GM12878 (cell line): ENCODE data around the gene TBXA2R. TPM values are rescaled to one million over a fixed set of nuclear protein-coding genes. Genes with fewer than 3 reads are reported as not detected.

ENCODE experiments used
- ATAC-seq: fragments of 200-7000 bp; cut with Tn5 transposase; 3 replicates; pipeline ENCODE4 v1.9.1; 2020; ENCODE audit warnings: mild to moderate bottlenecking, moderate library complexity
- BruUV-seq: library from RNA; stranded (reverse); fragments of 400-500 nt; replicated peaks from 2 replicates; lab custom pipeline; 2021; lab: Mats Ljungman, UMichigan
- CTCF ChIA-PET: fragments of 300-600 bp; sonication (Branson Sonifier 250); formaldehyde crosslinking; extraction: SDS; loops from one replicate; lab custom pipeline; 2021; ENCODE audit warnings: inconsistent platforms; lab: Yijun Ruan, JAX
- POLR2A ChIA-PET: fragments of 350-600 bp; formaldehyde crosslinking; extraction: SDS; loops from one replicate; lab custom pipeline; 2021; ENCODE audit warnings: inconsistent platforms; lab: Charles Lee
- RAD21 ChIA-PET: fragments of 300-600 bp; sonication (Branson Sonifier 250); formaldehyde crosslinking; loops from one replicate; lab custom pipeline; 2023; ENCODE audit warnings: antibody characterized with exemption; ENCODE audit not compliant: unreplicated experiment; lab: Charles Lee
- SMC1A ChIA-PET: fragments of 300-600 bp; sonication (Branson Sonifier 250); formaldehyde crosslinking; loops from one replicate; lab custom pipeline; 2023; ENCODE audit not compliant: unreplicated experiment, uncharacterized antibody; lab: Charles Lee
- DNase-seq: peaks from one replicate; pipeline ENCODE4 v3.0.0-alpha.2; 2011; ENCODE audit warnings: low read depth, low spot score
- FAIRE-seq: peaks from 3 replicates; lab custom pipeline; 2011; peaks lifted over from hg19 to GRCh38; lab: Jason Lieb, UNC
- H2AFZ ChIP-seq: 2 replicates; pipeline ENCODE4 v1.6.0; 2011; ENCODE audit warnings: low read depth, low read length, control low read depth; ENCODE audit not compliant: control insufficient read depth
- H3K27ac ChIP-seq: 2 replicates; pipeline ENCODE4 v1.5.1; 2011; ENCODE audit warnings: control low read depth; ENCODE audit not compliant: control insufficient read depth, insufficient read depth
- H3K27me3 ChIP-seq, 2 experiments: replicated peaks in 1 of 2; 2 replicates each; pipeline versions ENCODE4 v1.6.0 to v1.6.1; 2011; ENCODE audit warnings: low read length in 1 of 2; ENCODE audit not compliant: control insufficient read depth in 2 of 2, insufficient read depth in 2 of 2
- H3K36me3 ChIP-seq, 2 experiments: 2 replicates each; pipeline ENCODE4 v1.5.1; 2011; ENCODE audit warnings: low read length in 1 of 2; ENCODE audit not compliant: control insufficient read depth in 2 of 2, insufficient read depth in 2 of 2
- H3K4me1 ChIP-seq: 2 replicates; pipeline ENCODE4 v1.6.1; 2011; ENCODE audit warnings: mild to moderate bottlenecking, low read length, moderate library complexity, mixed read lengths; ENCODE audit not compliant: control insufficient read depth, insufficient read depth
- H3K4me2 ChIP-seq: 2 replicates; pipeline ENCODE4 v1.6.0; 2011; ENCODE audit warnings: control low read depth; ENCODE audit not compliant: control insufficient read depth, insufficient read depth
- H3K4me3 ChIP-seq: fragments of 200-600 bp; sonication (generic); 2 replicates; pipeline ENCODE4 v1.5.1; 2016
- H3K79me2 ChIP-seq: 2 replicates; pipeline ENCODE4 v1.6.0; 2011; ENCODE audit warnings: low read length; ENCODE audit not compliant: control insufficient read depth, insufficient read depth
- H3K9ac ChIP-seq: 2 replicates; pipeline ENCODE4 v1.8.0; 2011; ENCODE audit warnings: low read length, control low read depth, mixed read lengths; ENCODE audit not compliant: control insufficient read depth, insufficient read depth
- H3K9me3 ChIP-seq: replicated peaks from 3 replicates; pipeline ENCODE4 v1.5.1; 2011; ENCODE audit warnings: mild to moderate bottlenecking, low read length; ENCODE audit not compliant: control insufficient read depth, insufficient read depth
- H4K20me1 ChIP-seq: 2 replicates; pipeline ENCODE4 v1.6.0; 2011; ENCODE audit not compliant: control insufficient read depth, insufficient read depth
- ATF7 ChIP-seq: fragments of 450-650 bp; IDR thresholded peaks from 2 replicates; pipeline ENCODE4 v1.6.1; 2016; ENCODE audit warnings: low read depth, mild to moderate bottlenecking
- CBX3 ChIP-seq: fragments of 200-600 bp; sonication (generic); IDR thresholded peaks from 2 replicates; pipeline ENCODE4 v1.6.1; 2016; ENCODE audit warnings: low read depth, borderline replicate concordance
- CHD2 ChIP-seq: IDR thresholded peaks from 2 replicates; pipeline ENCODE4 v1.6.1; 2011; ENCODE audit warnings: low read depth, low read length, improper control_type of control experiment, borderline replicate concordance
- CREM ChIP-seq: IDR thresholded peaks from 2 replicates; pipeline ENCODE4 v1.6.1; 2014; ENCODE audit warnings: antibody characterized with exemption, low read depth
- HCFC1 ChIP-seq: fragments of 150-350 bp; IDR thresholded peaks from 2 replicates; pipeline ENCODE4 v1.6.1; 2014; ENCODE audit warnings: low read length
- MXI1 ChIP-seq: fragments of 150-350 bp; IDR thresholded peaks from 2 replicates; pipeline ENCODE4 v1.6.1; 2011; ENCODE audit warnings: low read depth, mild to moderate bottlenecking, inconsistent platforms, low read length, improper control_type of control experiment
- MYC ChIP-seq: IDR thresholded peaks from 2 replicates; pipeline ENCODE4 v1.6.1; 2011; ENCODE audit warnings: mild to moderate bottlenecking, low read length, moderate library complexity, inconsistent platforms; ENCODE audit not compliant: insufficient read depth, insufficient replicate concordance, insufficient read length, severe bottlenecking
- NFYB ChIP-seq: IDR thresholded peaks from 2 replicates; pipeline ENCODE4 v1.6.1; 2011; ENCODE audit warnings: low read depth, mild to moderate bottlenecking, low read length, improper control_type of control experiment, moderate library complexity; ENCODE audit not compliant: insufficient read depth
- NRF1 ChIP-seq: conservative IDR thresholded peaks from 2 replicates; pipeline ENCODE4 v1.6.1; 2011; ENCODE audit warnings: mild to moderate bottlenecking, low read depth, low read length, improper control_type of control experiment
- POLR2A ChIP-seq: IDR thresholded peaks from 2 replicates; pipeline ENCODE4 v1.6.1; 2011; ENCODE audit warnings: low read depth, mild to moderate bottlenecking, low read length
- RAD51 ChIP-seq: fragments of 450-650 bp; IDR thresholded peaks from 2 replicates; pipeline ENCODE4 v1.6.1; 2016; ENCODE audit warnings: moderate library complexity, mild to moderate bottlenecking, inconsistent platforms
- RB1 ChIP-seq: fragments of 450-650 bp; formaldehyde crosslinking; IDR thresholded peaks from 2 replicates; pipeline ENCODE4 v1.6.1; 2017; ENCODE audit warnings: mild to moderate bottlenecking, borderline replicate concordance
- SMARCA5 ChIP-seq: fragments of 450-650 bp; IDR thresholded peaks from 2 replicates; pipeline ENCODE4 v1.6.1; 2017; ENCODE audit warnings: mild to moderate bottlenecking
- SP1 ChIP-seq: IDR thresholded peaks from one replicate; pipeline ENCODE4 v1.6.1; 2011; ENCODE audit warnings: low read depth, low read length
- TBL1XR1 ChIP-seq: IDR thresholded peaks from 2 replicates; pipeline ENCODE4 v1.6.1; 2012; ENCODE audit warnings: low read depth, low read length, improper control_type of control experiment
- TCF12 ChIP-seq: IDR thresholded peaks from 2 replicates; pipeline ENCODE4 v1.6.1; 2011; ENCODE audit warnings: low read depth, mild to moderate bottlenecking, low read length
- WGBS: methylation state at CpG from one replicate; pipeline ENCODE4 v1.1.6; 2016; ENCODE audit warnings: low lambda C conversion rate; ENCODE audit not compliant: insufficient replicate concordance, insufficient coverage; ENCODE audit errors: missing lambda C conversion rate; 5-methylcytosine and 5-hydroxymethylcytosine counted together
- in situ Hi-C: fragments of 300-500 bp; cut with MboI; formaldehyde crosslinking; loops from 9 replicates; pipeline ENCODE4 v1.14.3; 2018; ENCODE audit warnings: mixed read lengths
- intact Hi-C: fragments of 100-400 bp; cut with micrococcal nuclease; formaldehyde crosslinking; loops from one replicate; pipeline ENCODE4 v1.14.2; 2022; ENCODE audit not compliant: unreplicated experiment
- polyA plus RNA-seq, 11 experiments: library from polyadenylated mRNA; depleted of rRNA in 4 of 11; unstranded in 6 of 11; stranded (reverse) in 5 of 11; fragments of >200 nt; fragmentation: Nextera tagmentation in 4 of 11; fragmentation: Illumina TruSeq in 1 of 11; extraction: Ambion mirVana in 4 of 11; extraction: Trizol in 1 of 11; gene quantifications; 1 replicate in 1 of 11; 2 replicates in 10 of 11; pipeline versions ENCODE4 v1.2.1 to v1.2.3, GENCODE V29; 2011 to 2016; ENCODE audit warnings: inconsistent platforms in 2 of 11, missing spikeins in 2 of 11, low read depth in 1 of 11
- total RNA-seq, 4 experiments: library from RNA; depleted of rRNA in 3 of 4; stranded (reverse); fragments of >200 nt in 3 of 4; fragmentation: Illumina TruSeq in 1 of 4; extraction: Trizol in 1 of 4; gene quantifications; 2 replicates each; pipeline versions ENCODE4 v1.2.1 to v1.2.3, GENCODE V29; 2013 to 2021
- TF ChIP-seq, protein P1 (sequence below): fragments of 450-650 bp; conservative IDR thresholded peaks from 2 replicates; pipeline ENCODE4 v1.6.1; 2017; ENCODE audit warnings: mild to moderate bottlenecking, moderate library complexity
- TF ChIP-seq, protein P2 (sequence below): IDR thresholded peaks from 2 replicates; pipeline ENCODE4 v1.6.1; 2011; ENCODE audit warnings: mild to moderate bottlenecking, low read depth, low read length, moderate library complexity; ENCODE audit not compliant: insufficient replicate concordance
- TF ChIP-seq, protein P3 (sequence below): fragments of 450-650 bp; IDR thresholded peaks from 2 replicates; pipeline ENCODE4 v1.6.1; 2018; ENCODE audit warnings: borderline replicate concordance, mild to moderate bottlenecking; ENCODE audit not compliant: partially characterized antibody
- TF ChIP-seq, protein P4 (sequence below): IDR thresholded peaks from 2 replicates; pipeline ENCODE4 v1.6.1; 2012; ENCODE audit warnings: low read depth, low read length, improper control_type of control experiment

The TBXA2R gene
- total and polyA plus RNA-seq, 10 of the 15 experiments (the other 5 are each of a cell fraction or from before 2014, with no cell fraction given), result 0.03 TPM; not detected in 8

DNA sequence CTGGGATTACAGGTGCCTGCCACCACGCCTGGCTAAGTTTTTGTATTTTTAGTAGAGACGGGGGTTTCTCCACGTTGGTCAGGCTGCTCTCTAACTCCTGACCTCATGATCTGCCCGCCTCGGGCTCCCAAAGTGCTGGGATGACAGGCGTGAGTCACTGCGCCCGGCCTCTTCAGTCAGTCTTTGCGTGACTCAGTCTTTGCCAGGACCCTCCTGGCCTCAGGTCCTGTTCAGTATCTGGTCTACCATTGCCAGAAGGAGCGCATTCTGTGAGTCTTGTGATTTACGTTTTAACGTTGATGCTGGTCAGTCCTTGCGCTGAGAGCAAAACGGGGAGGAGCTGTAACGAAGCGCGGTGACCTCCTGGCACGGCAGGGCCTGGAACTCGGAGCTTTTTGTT lies 41.5 kb downstream of the TBXA2R start:
- ChIA-PET CTCF (no interaction called here), SMC1A (no interaction called here)
- Histone ChIP-seq H3K9ac (no peak overlapping the region), H3K79me2 (no peaks in the 10 kb centered on the region), H2AFZ (no peak overlapping the region), H3K36me3 (no peaks in the 10 kb centered on the region), H3K27me3 (no peaks in the 10 kb centered on the region)
- no peak for ATAC-seq
- intact Hi-C loops (no loop called here), in situ Hi-C loops (no loop called here)
- DNase-seq, result no peak
- TF ChIP-seq CBX3 (no peak), NFYB (no peak), HCFC1 (no peak), POLR2A (no peak), SP1 (no peak), RAD51 (no peak), MYC (no peak), CREM (no peak), ATF7 (no peak), NRF1 (no peak), SMARCA5 (no peak), CHD2 (no peak), TCF12 (no peak), MXI1 (no peak), TBL1XR1 (no peak), RB1 (no peak)
- TF ChIP-seq, protein P1, sequence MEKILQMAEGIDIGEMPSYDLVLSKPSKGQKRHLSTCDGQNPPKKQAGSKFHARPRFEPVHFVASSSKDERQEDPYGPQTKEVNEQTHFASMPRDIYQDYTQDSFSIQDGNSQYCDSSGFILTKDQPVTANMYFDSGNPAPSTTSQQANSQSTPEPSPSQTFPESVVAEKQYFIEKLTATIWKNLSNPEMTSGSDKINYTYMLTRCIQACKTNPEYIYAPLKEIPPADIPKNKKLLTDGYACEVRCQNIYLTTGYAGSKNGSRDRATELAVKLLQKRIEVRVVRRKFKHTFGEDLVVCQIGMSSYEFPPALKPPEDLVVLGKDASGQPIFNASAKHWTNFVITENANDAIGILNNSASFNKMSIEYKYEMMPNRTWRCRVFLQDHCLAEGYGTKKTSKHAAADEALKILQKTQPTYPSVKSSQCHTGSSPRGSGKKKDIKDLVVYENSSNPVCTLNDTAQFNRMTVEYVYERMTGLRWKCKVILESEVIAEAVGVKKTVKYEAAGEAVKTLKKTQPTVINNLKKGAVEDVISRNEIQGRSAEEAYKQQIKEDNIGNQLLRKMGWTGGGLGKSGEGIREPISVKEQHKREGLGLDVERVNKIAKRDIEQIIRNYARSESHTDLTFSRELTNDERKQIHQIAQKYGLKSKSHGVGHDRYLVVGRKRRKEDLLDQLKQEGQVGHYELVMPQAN, result no peak
- TF ChIP-seq, protein P2, sequence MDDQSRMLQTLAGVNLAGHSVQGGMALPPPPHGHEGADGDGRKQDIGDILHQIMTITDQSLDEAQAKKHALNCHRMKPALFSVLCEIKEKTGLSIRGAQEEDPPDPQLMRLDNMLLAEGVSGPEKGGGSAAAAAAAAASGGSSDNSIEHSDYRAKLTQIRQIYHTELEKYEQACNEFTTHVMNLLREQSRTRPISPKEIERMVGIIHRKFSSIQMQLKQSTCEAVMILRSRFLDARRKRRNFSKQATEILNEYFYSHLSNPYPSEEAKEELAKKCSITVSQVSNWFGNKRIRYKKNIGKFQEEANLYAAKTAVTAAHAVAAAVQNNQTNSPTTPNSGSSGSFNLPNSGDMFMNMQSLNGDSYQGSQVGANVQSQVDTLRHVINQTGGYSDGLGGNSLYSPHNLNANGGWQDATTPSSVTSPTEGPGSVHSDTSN, result no peak
- TF ChIP-seq, protein P3, sequence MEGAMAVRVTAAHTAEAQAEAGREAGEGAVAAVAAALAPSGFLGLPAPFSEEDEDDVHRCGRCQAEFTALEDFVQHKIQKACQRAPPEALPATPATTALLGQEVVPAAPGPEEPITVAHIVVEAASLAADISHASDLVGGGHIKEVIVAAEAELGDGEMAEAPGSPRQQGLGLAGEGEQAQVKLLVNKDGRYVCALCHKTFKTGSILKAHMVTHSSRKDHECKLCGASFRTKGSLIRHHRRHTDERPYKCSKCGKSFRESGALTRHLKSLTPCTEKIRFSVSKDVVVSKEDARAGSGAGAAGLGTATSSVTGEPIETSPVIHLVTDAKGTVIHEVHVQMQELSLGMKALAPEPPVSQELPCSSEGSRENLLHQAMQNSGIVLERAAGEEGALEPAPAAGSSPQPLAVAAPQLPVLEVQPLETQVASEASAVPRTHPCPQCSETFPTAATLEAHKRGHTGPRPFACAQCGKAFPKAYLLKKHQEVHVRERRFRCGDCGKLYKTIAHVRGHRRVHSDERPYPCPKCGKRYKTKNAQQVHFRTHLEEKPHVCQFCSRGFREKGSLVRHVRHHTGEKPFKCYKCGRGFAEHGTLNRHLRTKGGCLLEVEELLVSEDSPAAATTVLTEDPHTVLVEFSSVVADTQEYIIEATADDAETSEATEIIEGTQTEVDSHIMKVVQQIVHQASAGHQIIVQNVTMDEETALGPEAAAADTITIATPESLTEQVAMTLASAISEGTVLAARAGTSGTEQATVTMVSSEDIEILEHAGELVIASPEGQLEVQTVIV, result no peak
- TF ChIP-seq, protein P4, sequence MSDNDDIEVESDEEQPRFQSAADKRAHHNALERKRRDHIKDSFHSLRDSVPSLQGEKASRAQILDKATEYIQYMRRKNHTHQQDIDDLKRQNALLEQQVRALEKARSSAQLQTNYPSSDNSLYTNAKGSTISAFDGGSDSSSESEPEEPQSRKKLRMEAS, result no peak
- TF ChIP-seq, all 136 proteins: peak for 0
- POLR2A ChIA-PET, result interaction anchor here (0.6 to 0.7 kb wide), 2 partner anchors 26 to 187 kb away, joined by 5 to 6 read pairs; no protein-coding TSS in a partner anchor
- Histone ChIP-seq H3K4me2 (no peak overlapping the region), H3K4me3 (no peak overlapping the region), H4K20me1 (no peaks in the 10 kb centered on the region), H3K9me3 (no peaks in the 10 kb centered on the region), H3K4me1 (no peaks in the 10 kb centered on the region; the same call in 1 of the 2 replicates), H3K27ac (no peak overlapping the region)
- FAIRE-seq, result no peak
- no TSS peak for BruUV-seq
- RAD21 ChIA-PET, result no interaction called here
- WGBS, result 72% methylated on average over 19 of the region's 19 CpGs
